IPS-18a (cell line): ENCODE results near the gene MPST.

ENCODE experiments used
- H3K27ac ChIP-seq: one replicate; pipeline ENCODE4 v1.5.1; 2013; ENCODE audit warnings: low read length
- H3K27me3 ChIP-seq: one replicate; pipeline ENCODE4 v1.6.1; 2013; ENCODE audit warnings: mild to moderate bottlenecking, low read length; ENCODE audit not compliant: control insufficient read depth, insufficient read depth
- H3K36me3 ChIP-seq: one replicate; pipeline ENCODE4 v1.6.1; 2013; ENCODE audit warnings: low read depth, low read length; ENCODE audit not compliant: control insufficient read depth
- H3K4me1 ChIP-seq: one replicate; pipeline ENCODE4 v1.6.1; 2013; ENCODE audit warnings: low read depth, low read length; ENCODE audit not compliant: control insufficient read depth
- H3K4me3 ChIP-seq: one replicate; pipeline ENCODE4 v1.5.1; 2013; ENCODE audit warnings: low read length
- H3K9ac ChIP-seq: one replicate; pipeline ENCODE4 v1.6.1; 2013; ENCODE audit warnings: mild to moderate bottlenecking, low read length, moderate library complexity
- H3K9me3 ChIP-seq: one replicate; pipeline ENCODE4 v1.6.1; 2013; ENCODE audit warnings: low read depth, low read length; ENCODE audit not compliant: control insufficient read depth

Gene MPST

DNA sequence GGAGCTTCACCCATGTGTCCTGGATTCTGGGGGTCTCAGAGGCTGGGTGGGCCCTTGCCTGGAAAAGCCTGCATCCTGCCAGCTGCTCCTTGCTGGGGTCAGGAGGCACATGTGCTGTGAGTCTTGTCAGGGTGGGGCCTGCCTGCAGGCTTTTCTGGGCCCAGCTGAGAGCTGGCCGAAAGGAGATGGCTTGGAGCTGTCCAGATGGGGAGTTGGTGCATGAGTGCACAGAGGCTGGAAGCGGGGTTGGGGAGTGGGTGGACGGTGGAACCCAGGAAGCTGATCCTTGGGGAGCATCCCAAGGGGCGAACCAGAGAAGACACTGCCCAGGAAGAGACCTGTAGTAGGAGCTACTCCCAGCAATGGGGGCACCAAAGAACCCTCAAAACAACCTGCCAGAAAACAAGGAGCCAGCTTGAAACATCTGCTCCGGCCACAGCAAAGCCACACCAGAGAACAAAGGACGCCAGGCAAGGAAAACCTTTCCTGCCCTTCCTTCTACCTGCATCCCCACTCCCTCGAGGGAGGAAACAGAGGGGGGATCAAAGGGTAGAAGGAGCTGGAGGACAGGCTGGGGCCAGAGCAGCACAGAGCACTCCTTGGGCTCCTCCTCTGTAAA is 23.8 kb downstream of the MPST start:
- H3K36me3 ChIP-seq: no peaks in the 10 kb centered on the region
- no peaks in the 10 kb centered on the region for H3K4me1 ChIP-seq
- no peak overlapping the region for H3K4me3 ChIP-seq
- no peaks in the 10 kb centered on the region for H3K9me3 ChIP-seq
- H3K27me3 ChIP-seq: no peaks in the 10 kb centered on the region
- H3K27ac ChIP-seq: no peak overlapping the region
- no peak overlapping the region for H3K9ac ChIP-seq

DNA sequence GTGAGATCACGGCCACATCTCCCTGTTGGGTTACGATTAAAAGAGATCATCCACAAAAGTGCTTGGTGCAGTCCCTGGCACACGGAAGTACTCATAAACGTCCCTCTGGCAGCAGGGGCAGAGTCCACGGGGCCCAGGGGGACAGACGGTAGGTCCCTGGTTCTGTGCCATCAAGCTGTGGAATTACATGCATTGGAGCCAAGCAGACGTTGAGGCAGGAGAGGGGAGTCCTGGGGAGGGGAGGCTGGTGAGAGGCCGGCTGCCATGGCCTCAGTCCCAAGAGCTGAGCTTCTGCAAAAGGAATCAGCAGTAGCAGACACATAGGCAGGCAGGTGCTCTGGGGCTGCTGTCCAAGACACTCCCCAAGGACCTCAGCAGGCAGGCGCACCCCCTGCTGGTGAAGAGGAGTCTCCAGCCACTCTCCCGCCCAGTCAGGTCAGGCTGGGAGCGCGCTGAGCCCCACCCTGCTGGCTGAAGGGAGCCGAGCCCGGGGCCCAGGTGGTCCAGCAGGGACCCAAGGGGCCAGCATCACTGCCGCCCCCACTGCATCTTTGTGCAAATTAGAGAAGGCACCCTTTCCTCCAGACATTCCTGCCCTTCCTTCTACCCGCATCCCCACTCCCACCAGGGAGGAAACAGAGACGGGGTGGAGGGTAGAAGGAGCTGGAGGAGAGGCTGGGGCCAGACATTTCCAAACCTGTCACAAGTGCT is 24.4 kb downstream of the MPST start:
- Histone ChIP-seq H3K9me3 (no peaks in the 10 kb centered on the region), H3K4me1 (no peaks in the 10 kb centered on the region), H3K27ac (no peak overlapping the region), H3K4me3 (no peak overlapping the region), H3K9ac (no peak overlapping the region), H3K36me3 (no peaks in the 10 kb centered on the region), H3K27me3 (no peaks in the 10 kb centered on the region)

DNA sequence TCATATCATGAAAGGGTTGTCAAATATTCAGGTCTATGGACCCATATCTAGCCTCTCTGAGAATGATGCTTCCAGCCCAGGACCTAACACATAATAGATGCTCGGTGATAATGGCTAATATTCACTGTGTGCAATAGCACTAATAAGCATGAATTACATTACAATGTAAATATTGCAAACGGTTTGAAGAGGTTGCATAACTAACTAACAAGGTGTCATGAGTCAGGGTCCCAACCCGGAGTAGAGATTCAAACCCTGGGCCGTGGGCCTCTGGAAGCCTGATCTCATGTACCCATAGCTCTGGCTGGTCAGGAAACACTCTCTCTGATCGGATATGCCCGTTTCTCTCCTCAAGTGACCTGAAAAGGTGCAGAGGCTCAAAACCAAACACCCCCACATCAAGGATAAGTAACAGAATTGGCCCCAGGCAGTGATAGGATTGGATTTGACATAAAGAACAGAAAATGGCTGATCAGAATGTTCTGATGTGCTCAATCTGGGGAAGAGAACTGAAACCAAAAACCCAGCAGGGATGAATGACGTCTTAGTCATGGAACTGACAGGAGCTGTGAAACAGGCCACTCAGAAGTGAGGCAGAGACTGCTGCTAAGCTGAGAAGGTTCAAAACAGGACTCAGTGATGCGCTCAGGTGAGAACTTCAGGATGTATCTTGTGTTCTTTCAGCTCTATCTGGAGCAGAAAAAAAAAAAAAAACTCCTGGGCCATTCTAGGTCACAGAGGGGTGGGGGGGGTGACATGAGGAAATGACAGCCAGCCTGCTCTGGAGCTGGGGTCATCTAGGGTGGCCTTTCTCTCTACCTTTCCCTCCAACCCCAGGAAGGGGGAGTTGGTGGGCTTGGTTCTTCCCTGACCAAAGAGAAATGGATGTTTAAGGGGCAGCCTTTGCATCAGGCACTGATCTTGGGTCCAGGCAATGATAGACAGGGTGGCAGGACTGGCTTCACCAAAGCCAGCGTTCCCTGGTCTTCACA is 25.4 kb downstream of the MPST start:
- Histone ChIP-seq H3K27ac (no peak overlapping the region), H3K4me1 (no peaks in the 10 kb centered on the region), H3K36me3 (no peaks in the 10 kb centered on the region), H3K4me3 (no peak overlapping the region), H3K9ac (no peak overlapping the region), H3K27me3 (no peaks in the 10 kb centered on the region), H3K9me3 (no peaks in the 10 kb centered on the region)

DNA sequence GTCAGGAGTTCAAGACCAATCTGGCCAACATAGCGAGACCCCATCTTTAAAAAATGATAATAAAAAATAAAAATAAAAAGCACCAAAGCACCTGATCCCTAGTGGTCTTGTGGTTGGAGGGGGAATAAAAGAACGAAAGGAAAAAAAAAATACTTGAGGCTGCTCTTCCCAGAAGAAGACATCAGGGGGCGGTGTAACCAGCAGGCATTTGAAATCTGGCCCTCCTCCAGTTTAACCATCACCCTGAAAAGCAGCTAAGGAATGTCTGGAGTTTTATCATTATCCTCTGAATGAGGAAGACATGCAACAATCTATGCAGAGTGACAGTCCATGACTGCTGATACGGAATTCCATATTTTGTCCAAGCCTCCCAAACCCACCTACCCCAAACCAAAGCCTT is 26.4 kb downstream of the MPST start:
- Histone ChIP-seq H3K9me3 (no peaks in the 10 kb centered on the region), H3K27ac (no peak overlapping the region), H3K4me1 (no peaks in the 10 kb centered on the region), H3K9ac (no peak overlapping the region), H3K27me3 (peaks cover 5% of the 10 kb centered on the region), H3K4me3 (no peak overlapping the region), H3K36me3 (no peaks in the 10 kb centered on the region)

DNA sequence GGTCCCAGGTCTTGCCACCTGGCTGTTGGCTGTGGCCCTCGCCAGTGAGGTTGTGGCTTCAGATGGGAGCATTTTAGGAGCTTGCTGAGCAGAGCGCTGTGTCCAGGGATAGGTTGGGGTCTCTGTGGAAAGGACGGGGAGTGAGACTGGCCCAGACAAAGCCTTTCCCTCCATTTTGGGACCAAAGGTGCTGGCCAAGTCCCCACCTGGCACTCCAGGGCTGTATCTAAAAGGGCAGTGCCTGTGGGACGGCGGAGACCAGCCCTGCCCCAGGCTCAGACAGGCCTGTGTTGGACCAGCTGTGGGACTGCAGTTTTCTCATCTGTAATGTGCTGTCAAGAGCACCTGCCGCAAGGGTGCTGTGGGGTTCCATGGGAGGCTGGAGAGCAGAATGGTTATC is 27.0 kb downstream of the MPST start:
- H3K4me1 ChIP-seq: no peaks in the 10 kb centered on the region
- H3K27ac ChIP-seq: no peak overlapping the region
- H3K9me3 ChIP-seq: no peaks in the 10 kb centered on the region

DNA sequence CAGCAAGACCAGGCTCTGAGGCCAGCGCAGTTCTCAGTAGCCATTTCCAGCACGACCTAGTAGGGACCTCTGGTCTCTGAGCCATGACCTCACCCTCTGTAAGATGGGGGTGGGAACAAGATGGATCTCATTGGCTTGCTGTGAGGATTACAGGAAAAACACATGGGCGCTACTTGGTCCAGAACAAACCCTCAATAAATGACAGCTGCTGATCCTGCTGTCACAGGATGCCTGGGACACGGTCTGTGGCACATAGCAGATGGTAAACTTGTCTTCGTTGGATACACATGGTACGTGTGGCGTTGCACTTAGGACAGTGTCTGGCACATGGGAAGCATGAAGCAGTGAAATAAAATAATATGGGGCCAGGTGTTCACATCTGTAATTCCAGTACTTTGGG is 27.5 kb downstream of the MPST start:
- H3K27me3 ChIP-seq: peaks cover 5% of the 10 kb centered on the region
- H3K4me3 ChIP-seq: no peak overlapping the region
- no peaks in the 10 kb centered on the region for H3K4me1 ChIP-seq
- no peak overlapping the region for H3K27ac ChIP-seq
- no peaks in the 10 kb centered on the region for H3K9me3 ChIP-seq
- no peaks in the 10 kb centered on the region for H3K36me3 ChIP-seq
- no peak overlapping the region for H3K9ac ChIP-seq

More for the DNA sequence above, 27.0 kb downstream of the MPST start:
- Histone ChIP-seq H3K4me3 (no peak overlapping the region), H3K9ac (no peak overlapping the region), H3K27me3 (peaks cover 5% of the 10 kb centered on the region), H3K36me3 (no peaks in the 10 kb centered on the region)

DNA sequence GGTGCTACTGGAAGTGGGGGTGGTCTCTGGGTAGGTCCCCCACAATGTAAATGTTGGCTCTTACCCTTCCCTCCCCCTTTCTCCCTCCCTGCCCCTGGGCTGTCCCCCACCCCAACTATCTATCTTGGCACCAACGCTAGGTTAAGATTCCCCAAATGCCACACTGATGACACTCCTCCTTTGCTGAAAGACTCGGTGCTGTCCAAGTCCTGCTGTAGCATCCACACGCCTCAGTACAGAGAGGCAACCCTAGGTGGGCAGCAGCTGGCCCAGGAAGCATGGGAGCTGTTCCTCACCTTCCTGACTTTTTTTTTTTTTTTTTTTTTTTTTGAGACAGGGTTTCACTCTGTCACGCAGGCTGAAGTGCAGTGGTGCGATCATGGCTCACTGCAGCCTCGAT is 28.6 kb downstream of the MPST start:
- Histone ChIP-seq H3K27me3 (peaks cover 5% of the 10 kb centered on the region), H3K9me3 (no peaks in the 10 kb centered on the region), H3K4me3 (no peak overlapping the region), H3K4me1 (no peaks in the 10 kb centered on the region), H3K27ac (no peak overlapping the region), H3K36me3 (no peaks in the 10 kb centered on the region), H3K9ac (no peak overlapping the region)

DNA sequence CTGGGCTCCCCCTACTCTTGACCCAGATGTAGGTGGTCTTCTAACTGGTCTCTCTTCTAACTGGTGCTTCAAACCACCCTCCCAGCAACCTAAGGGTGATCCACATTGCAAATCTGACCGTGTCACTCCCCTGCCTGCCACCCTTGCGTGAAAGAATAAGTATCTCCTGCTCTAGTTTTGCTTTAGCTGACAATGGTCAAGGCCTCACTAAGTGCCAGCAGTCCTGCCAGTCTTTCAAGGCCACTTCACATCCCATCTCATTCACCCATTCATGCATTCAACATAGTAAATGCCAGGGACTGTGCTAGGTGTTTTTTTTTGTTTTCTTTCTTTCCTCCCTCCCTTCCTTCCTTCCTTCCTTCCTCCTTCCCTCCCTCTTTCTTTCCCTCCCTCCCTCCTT is 29.7 kb downstream of the MPST start:
- no peak overlapping the region for H3K4me3 ChIP-seq
- peaks cover 5% of the 10 kb centered on the region for H3K27me3 ChIP-seq
- H3K4me1 ChIP-seq: no peaks in the 10 kb centered on the region
- no peaks in the 10 kb centered on the region for H3K36me3 ChIP-seq
- H3K27ac ChIP-seq: no peak overlapping the region
- H3K9me3 ChIP-seq: no peaks in the 10 kb centered on the region
- no peak overlapping the region for H3K9ac ChIP-seq

DNA sequence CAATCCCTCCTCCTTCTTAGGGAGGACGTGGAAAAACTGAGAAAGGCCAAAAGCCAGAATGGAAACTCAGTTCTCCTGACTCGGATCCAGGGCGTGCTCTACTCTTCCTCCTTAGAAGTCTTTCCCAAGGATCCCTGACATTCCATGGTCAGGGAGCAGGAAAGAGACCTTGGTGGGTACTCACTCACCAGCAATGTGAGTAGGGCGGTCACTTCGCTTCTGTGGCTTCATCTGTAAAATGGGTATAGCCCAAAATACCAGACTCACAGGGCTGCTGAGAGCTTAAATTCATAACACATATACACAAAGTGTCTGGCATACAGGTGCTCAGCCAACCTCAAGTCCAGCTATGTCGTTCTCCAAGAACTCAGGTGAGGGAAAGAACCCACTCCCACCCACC is 31.4 kb downstream of the MPST start:
- H3K36me3 ChIP-seq: no peaks in the 10 kb centered on the region
- no peaks in the 10 kb centered on the region for H3K9me3 ChIP-seq
- H3K27me3 ChIP-seq: peaks cover 5% of the 10 kb centered on the region
- H3K9ac ChIP-seq: no peak overlapping the region
- no peaks in the 10 kb centered on the region for H3K4me1 ChIP-seq
- H3K27ac ChIP-seq: no peak overlapping the region
- H3K4me3 ChIP-seq: no peak overlapping the region

DNA sequence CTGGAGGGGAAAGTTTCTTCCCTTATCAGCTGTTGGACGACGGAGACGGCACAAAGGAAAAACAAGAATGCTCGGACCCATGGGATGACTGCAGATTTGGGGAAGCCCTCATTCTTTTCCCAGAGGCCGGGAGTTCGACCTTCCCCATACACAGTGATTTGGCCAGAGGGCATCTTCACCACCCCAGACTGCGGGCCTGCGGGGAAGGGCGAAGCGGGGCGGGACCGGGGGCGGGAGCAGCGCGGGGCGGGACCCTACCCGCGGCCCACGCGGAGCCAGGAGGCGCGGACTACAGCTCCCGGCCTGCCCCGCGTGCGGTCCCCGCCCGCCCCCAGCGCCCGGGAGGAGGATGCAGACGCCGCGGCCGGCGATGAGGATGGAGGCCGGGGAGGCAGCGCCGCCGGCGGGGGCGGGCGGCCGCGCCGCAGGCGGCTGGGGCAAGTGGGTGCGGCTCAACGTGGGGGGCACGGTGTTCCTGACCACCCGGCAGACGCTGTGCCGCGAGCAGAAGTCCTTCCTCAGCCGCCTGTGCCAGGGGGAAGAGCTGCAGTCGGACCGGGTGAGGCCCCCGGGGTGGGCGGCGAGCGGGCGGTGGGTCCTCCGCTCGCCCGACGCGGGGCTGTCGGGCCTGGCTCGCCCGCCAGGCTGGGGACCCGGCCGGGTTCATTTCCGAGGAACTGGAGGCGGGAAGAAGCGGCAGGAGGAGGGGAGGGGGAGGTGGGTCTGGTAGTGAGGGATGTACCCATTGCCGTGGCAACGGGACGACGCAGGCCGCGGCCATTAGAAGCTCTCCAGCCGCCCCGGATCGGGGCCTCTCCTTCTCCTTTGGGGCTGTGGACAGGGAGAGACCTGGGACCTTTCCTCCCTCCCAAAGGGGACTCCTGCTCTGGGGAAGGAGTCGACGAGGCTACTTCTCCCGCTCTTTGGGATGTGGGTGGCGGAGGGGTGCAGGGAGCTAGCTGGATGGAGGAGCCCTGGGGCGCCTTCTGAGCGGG is 32.1 kb downstream of the MPST start, which contains the start of gene KCTD17:
KCTD17 (plus strand) TSS at position 352 of the 995 bp plus-strand sequence; CDS start at position 371, 19 bp downstream.
- peak within 1 kb of the TSS; percentile 77 for H3K4me3 ChIP-seq
- H3K9ac ChIP-seq: peak within 1 kb of the TSS; percentile 73
- H3K4me1 ChIP-seq: no peaks in the 10 kb centered on the region
- H3K27me3 ChIP-seq: peaks cover 5% of the 10 kb centered on the region
- no peaks in the 10 kb centered on the region for H3K9me3 ChIP-seq
- no peak within 1 kb of the TSS for H3K27ac ChIP-seq
- H3K36me3 ChIP-seq: no peaks in the 10 kb centered on the region
